Vein endothelial cell (primary cell): ENCODE measurements around the gene TECPR1. TPM values are rescaled to one million over a fixed set of nuclear protein-coding genes. Genes with fewer than 3 reads are reported as not detected.

Experiments
- total RNA-seq: library from RNA; depleted of rRNA; stranded (reverse); fragments of >200 nt; gene quantifications from 2 replicates; pipeline ENCODE4 v1.2.3, GENCODE V29; 2012

The TECPR1 gene, protein sequence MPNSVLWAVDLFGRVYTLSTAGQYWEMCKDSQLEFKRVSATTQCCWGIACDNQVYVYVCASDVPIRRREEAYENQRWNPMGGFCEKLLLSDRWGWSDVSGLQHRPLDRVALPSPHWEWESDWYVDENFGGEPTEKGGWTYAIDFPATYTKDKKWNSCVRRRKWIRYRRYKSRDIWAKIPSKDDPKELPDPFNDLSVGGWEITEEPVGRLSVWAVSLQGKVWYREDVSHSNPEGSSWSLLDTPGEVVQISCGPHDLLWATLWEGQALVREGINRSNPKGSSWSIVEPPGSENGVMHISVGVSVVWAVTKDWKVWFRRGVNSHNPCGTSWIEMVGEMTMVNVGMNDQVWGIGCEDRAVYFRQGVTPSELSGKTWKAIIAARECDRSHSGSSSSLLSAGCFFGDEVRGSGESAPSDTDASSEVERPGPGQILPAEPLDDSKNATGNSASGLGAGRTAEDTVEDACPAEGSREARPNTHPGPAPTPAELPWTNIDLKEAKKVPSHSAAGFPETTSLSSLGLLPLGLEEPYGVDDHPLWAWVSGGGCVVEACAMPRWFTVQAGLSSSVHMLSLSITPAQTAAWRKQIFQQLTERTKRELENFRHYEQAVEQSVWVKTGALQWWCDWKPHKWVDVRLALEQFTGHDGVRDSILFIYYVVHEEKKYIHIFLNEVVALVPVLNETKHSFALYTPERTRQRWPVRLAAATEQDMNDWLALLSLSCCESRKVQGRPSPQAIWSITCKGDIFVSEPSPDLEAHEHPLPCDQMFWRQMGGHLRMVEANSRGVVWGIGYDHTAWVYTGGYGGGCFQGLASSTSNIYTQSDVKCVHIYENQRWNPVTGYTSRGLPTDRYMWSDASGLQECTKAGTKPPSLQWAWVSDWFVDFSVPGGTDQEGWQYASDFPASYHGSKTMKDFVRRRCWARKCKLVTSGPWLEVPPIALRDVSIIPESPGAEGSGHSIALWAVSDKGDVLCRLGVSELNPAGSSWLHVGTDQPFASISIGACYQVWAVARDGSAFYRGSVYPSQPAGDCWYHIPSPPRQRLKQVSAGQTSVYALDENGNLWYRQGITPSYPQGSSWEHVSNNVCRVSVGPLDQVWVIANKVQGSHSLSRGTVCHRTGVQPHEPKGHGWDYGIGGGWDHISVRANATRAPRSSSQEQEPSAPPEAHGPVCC
- total RNA-seq, result 56.6 and 56.8 TPM in 2 replicates

GRCh38 chr7:98251601-98252424 lies at the start of gene TECPR1:
Gene TECPR1 (minus strand): TSS chr7:98252232. CDS start chr7:98246146, 6,086 bp downstream.

DNA sequence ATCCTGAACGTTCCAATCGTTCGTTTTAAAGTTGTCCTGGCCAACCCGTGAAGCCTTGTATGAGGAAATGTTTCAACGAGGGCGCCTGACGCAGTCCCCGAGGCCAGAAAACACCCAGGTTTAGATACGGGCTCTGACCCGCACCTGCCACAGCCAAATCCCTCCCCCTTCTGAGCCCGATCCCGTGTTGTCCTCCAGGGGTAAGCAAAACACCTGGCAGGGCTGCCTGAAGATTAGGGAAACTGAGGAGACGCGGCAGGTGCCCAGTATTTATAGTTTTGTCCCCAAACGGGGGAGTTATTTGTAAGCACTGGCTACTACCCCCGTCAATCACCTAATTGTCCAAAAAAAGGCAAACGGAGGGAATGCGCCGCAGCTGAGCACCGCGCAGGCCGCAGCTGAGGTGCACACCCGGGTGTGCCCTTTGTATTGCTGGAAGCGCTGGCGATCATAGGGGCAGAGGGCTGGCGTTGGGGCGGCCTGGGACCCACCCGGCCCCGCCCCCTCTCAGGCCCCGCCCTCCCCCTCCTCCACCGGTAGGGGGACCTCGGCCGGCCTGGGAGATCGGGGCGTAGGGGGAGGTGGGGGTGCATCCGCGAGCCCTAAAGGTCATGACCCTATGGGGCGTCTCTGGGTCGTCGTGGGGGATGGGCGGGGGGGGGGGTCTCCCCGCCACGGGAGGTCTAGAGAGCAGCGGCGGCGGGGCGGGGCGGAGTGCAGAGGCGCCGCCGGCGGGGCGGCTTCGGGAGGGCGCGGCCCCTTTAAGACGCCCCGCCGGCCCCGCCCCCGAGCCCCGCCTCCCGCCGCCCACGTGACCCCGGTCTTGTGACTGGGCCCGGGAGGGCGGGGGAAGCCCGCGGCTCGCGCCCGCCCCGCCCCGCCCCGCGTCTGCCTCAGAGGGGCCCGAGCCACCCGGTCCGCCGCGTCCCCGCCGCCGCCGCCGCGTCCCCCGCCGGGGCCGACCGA lies 29.0 kb upstream of the TECPR1 start, which contains the start of gene BRI3:
BRI3 (plus strand) TSS at position 896 of the 966 bp plus-strand sequence. CDS start 110 bp downstream, outside the sequence.

GRCh38 chr7:98211221-98211675 lies 40.8 kb downstream of the TECPR1 start, which contains the start of gene BHLHA15:
Gene BHLHA15 (plus strand): TSS chr7:98211439. CDS start chr7:98212310, 871 bp downstream.

Other genes with a start within 250 kb of the TECPR1 start
- 17.0 TPM in 2 replicates for gene LMTK2, start 145.4 kb downstream of the TECPR1 start, total RNA-seq
- gene BHLHA15, start 40.8 kb downstream of the TECPR1 start, total RNA-seq, result 0.38 and 0.98 TPM in 2 replicates
- gene BRI3, start 29.5 kb upstream of the TECPR1 start, total RNA-seq, result 59.7 and 70.9 TPM in 2 replicates
- 0.76 and 0.98 TPM in 2 replicates for gene BAIAP2L1, start 148.9 kb upstream of the TECPR1 start, total RNA-seq